Prostate gland (tissue), 2 donors: ENCODE results near the gene POU3F3.

Experiments used
- CTCF ChIP-seq, 4 experiments: fragments of 200-600 bp in 2 of 4; fragments of 450-650 bp in 2 of 4; sonication (generic) in 2 of 4; IDR thresholded peaks; 1 replicate in 3 of 4; 2 replicates in 1 of 4; pipeline ENCODE4 v1.5.1; 2016 to 2019; ENCODE audit warnings: antibody characterized with exemption in 4 of 4, mild to moderate bottlenecking in 2 of 4, moderate library complexity in 2 of 4
- POLR2A ChIP-seq: fragments of 450-650 bp; IDR thresholded peaks from one replicate; pipeline ENCODE4 v1.6.1; 2016; ENCODE audit warnings: antibody characterized with exemption, mild to moderate bottlenecking
- POLR2AphosphoS5 ChIP-seq: sonication (generic); formaldehyde crosslinking; IDR thresholded peaks from one replicate; pipeline ENCODE4 v1.6.1; 2017; ENCODE audit warnings: antibody characterized with exemption

- no peak for TF ChIP-seq CTCF (IDR thresholded peaks at IDR 0.05)
- no peak for TF ChIP-seq POLR2A
- TF ChIP-seq POLR2AphosphoS5: no peak
Measured at GRCh38 chr2:104891145-104891544, 37.2 kb downstream of the POU3F3 start.
